Breast epithelium (tissue), 4 donors: ENCODE results near the gene FOXL1. TPM values are rescaled to one million over a fixed set of nuclear protein-coding genes. Genes with fewer than 3 reads are reported as not detected.

ENCODE experiments used
- DNase-seq, 2 donors: peaks; one replicate each; pipeline ENCODE4 v3.0.0-alpha.2; 2019; ENCODE audit warnings: low spot score in 2 of 2
- H3K27ac ChIP-seq, 2 donors: fragments of 200-600 bp; sonication (generic) in 1 of 2; one replicate each; pipeline ENCODE4 v1.5.1; 2016 to 2019; ENCODE audit warnings: mild to moderate bottlenecking in 1 of 2
- H3K27me3 ChIP-seq, 2 donors: fragments of 200-600 bp; sonication (generic) in 1 of 2; one replicate each; pipeline versions ENCODE4 v1.5.1 to v1.6.0; 2017 to 2019; ENCODE audit warnings: control low read depth in 1 of 2, mild to moderate bottlenecking in 1 of 2
- H3K36me3 ChIP-seq: fragments of 200-600 bp; one replicate; pipeline ENCODE4 v1.5.1; 2019
- H3K4me1 ChIP-seq, 2 donors: fragments of 200-600 bp; sonication (generic); one replicate each; pipeline ENCODE4 v1.5.1; 2016 to 2019; ENCODE audit warnings: control low read depth in 1 of 2
- H3K4me3 ChIP-seq, 3 donors: fragments of 200-600 bp; sonication (generic); 1 replicate in 2 of 3; 2 replicates in 1 of 3; pipeline ENCODE4 v1.5.1; 2016 to 2019; ENCODE audit warnings: mild to moderate bottlenecking in 3 of 3, moderate library complexity in 2 of 3
- H3K9me3 ChIP-seq, 2 donors: fragments of 200-600 bp; sonication (generic) in 1 of 2; one replicate each; pipeline ENCODE4 v1.5.1; 2016 to 2019; ENCODE audit warnings: control low read depth in 1 of 2
- CTCF ChIP-seq, 3 donors: fragments of 450-650 bp; IDR thresholded peaks; one replicate each; pipeline ENCODE4 v1.5.1; 2016 to 2017; ENCODE audit warnings: antibody characterized with exemption in 3 of 3, mild to moderate bottlenecking in 3 of 3, moderate library complexity in 3 of 3
- POLR2A ChIP-seq: fragments of 450-650 bp; IDR thresholded peaks from one replicate; pipeline ENCODE4 v1.6.1; 2016; ENCODE audit warnings: antibody characterized with exemption, mild to moderate bottlenecking, moderate library complexity
- POLR2AphosphoS5 ChIP-seq, 3 donors: sonication (generic); formaldehyde crosslinking; IDR thresholded peaks; one replicate each; pipeline ENCODE4 v1.6.1; 2017; ENCODE audit warnings: antibody characterized with exemption in 3 of 3
- intact Hi-C: fragments of 100-400 bp; cut with DNase I; formaldehyde crosslinking; loops from one replicate; pipeline ENCODE4 v1.15.1; 2023; ENCODE audit warnings: low total_unique reads
- total RNA-seq, 3 donors: library from RNA; depleted of rRNA; stranded (reverse); fragments of >200 nt; gene quantifications; one replicate each; pipeline ENCODE4 v1.1.0, GENCODE V29; 2016

FOXL1 gene
- total RNA-seq, 3 donors from 2014 or later: 0.16 to 1.5 (median 0.98) TPM

DNA sequence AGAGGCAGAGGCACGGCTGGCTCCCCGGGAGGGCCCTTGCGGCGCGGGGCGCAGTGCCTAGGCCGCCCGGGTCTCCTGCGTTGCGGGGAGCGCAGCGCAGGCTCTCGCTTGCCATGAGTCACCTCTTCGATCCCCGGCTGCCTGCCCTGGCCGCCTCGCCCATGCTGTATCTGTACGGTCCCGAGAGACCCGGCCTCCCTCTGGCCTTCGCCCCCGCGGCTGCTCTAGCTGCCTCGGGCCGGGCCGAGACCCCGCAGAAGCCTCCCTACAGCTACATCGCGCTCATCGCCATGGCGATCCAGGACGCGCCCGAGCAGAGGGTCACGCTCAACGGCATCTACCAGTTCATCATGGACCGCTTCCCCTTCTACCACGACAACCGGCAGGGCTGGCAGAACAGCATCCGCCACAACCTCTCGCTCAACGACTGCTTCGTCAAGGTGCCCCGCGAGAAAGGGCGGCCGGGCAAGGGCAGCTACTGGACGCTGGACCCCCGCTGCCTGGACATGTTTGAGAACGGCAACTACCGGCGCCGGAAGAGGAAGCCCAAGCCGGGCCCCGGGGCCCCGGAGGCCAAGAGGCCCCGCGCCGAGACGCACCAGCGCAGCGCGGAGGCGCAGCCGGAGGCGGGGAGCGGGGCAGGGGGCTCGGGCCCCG, 390 bp downstream of the FOXL1 start:
- Histone ChIP-seq H3K27ac (peak overlapping the region in 1 of 2 donors; percentile 51), H3K4me3 (peak overlapping the region; percentile 4 to 57 (median 23)), H3K4me1 (no peaks in the 10 kb centered on the region), H3K27me3 (peaks cover 0 to 68% of the 10 kb centered on the region in 2 donors), H3K36me3 (no peaks in the 10 kb centered on the region), H3K9me3 (no peaks in the 10 kb centered on the region)
- TF ChIP-seq CTCF (IDR thresholded peaks at IDR 0.05): no peak
- no peak for TF ChIP-seq POLR2A
- no peak for TF ChIP-seq POLR2AphosphoS5 (IDR thresholded peaks at IDR 0.05)
- no peak for DNase-seq
- intact Hi-C loops: no loop called here

GRCh38 chr16:86579268-86580062, 1.1 kb downstream of the FOXL1 start:
- intact Hi-C loops: no loop called here
- TF ChIP-seq POLR2A (no peak), CTCF (IDR thresholded peaks at IDR 0.05) (no peak), POLR2AphosphoS5 (IDR thresholded peaks at IDR 0.05) (no peak)
- peak overlapping the region in 1 of 2 donors; percentile 51 for H3K27ac ChIP-seq
- H3K36me3 ChIP-seq: no peaks in the 10 kb centered on the region
- no peaks in the 10 kb centered on the region for H3K9me3 ChIP-seq
- peaks cover 0 to 65% of the 10 kb centered on the region in 2 donors for H3K27me3 ChIP-seq
- H3K4me3 ChIP-seq: peak overlapping the region; percentile 4 to 57 (median 23)
- DNase-seq: no peak
- H3K4me1 ChIP-seq: no peaks in the 10 kb centered on the region

DNA sequence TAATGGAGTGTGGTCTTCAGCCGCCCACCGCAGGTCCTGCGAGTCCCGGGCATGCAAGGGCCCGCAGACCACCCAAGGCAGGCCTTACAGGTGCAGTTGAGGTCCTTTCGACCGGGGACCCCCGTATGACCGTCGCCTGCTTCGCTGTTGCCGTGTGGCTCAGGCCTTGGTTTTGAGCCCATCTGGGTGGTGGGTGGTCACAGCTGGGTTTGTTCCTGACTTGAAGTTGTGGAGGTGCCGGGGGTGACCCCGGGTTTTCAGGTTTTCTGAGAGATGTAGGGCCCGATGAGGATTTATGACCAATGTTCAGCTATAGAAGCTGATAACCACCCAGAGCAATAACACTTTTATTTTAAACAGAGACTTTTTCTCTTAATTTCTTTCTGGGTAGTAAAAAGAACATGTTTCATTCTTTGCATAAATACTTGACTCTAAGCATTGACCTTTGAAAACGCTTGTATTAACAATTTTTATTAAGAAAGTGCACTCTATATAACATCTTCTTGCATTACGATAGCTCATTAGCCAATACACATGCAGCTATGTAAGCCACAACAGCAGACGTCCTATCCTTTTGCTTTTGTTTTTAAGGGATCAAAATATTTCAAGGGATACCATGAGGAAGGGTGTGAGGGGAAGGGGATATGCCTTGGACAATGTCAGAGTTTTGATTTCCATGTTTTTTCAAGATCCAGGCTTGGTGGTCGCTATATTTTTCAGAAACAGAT, 1.9 kb downstream of the FOXL1 start:
- H3K4me3 ChIP-seq: no peak overlapping the region
- no peaks in the 10 kb centered on the region for H3K9me3 ChIP-seq
- TF ChIP-seq CTCF (IDR thresholded peaks at IDR 0.05): no peak
- no peak for TF ChIP-seq POLR2A
- no peak for TF ChIP-seq POLR2AphosphoS5 (IDR thresholded peaks at IDR 0.05)
- H3K4me1 ChIP-seq: no peaks in the 10 kb centered on the region
- intact Hi-C loops: no loop called here
- no peak for DNase-seq
- H3K27me3 ChIP-seq: peaks cover 0 to 62% of the 10 kb centered on the region in 2 donors
- no peaks in the 10 kb centered on the region for H3K36me3 ChIP-seq
- no peak overlapping the region for H3K27ac ChIP-seq

DNA sequence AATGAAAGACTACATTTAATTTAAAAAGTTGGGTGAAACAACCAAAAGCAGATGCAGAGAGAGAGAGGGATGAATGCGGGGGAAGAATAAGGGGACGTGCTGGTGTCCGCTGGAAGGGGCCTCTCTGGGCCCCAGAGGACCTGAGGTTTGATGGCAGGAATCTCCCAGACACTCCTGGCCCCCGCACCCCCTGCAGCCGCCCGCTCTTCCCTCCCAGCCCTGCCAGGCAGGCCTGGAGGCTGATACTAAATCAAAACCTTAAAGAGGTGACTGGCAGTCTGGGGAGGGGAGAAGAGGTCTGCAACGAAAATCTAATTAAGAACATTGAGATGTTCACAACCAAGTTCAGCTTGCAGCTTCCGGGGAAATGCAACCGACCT, 2.4 kb downstream of the FOXL1 start:
- Histone ChIP-seq H3K4me1 (no peaks in the 10 kb centered on the region), H3K27me3 (peaks cover 0 to 57% of the 10 kb centered on the region in 2 donors), H3K9me3 (no peaks in the 10 kb centered on the region), H3K4me3 (no peak overlapping the region), H3K27ac (no peak overlapping the region), H3K36me3 (no peaks in the 10 kb centered on the region)
- TF ChIP-seq POLR2AphosphoS5 (IDR thresholded peaks at IDR 0.05) (no peak), POLR2A (no peak), CTCF (IDR thresholded peaks at IDR 0.05) (no peak)
- intact Hi-C loops: no loop called here
- DNase-seq: no peak

GRCh38 chr16:86581458-86581857, 3.1 kb downstream of the FOXL1 start:
- Histone ChIP-seq H3K27me3 (peaks cover 0 to 53% of the 10 kb centered on the region in 2 donors), H3K27ac (no peak overlapping the region), H3K4me1 (no peaks in the 10 kb centered on the region), H3K4me3 (no peak overlapping the region), H3K36me3 (no peaks in the 10 kb centered on the region), H3K9me3 (no peaks in the 10 kb centered on the region)
- intact Hi-C loops: no loop called here
- TF ChIP-seq POLR2AphosphoS5 (IDR thresholded peaks at IDR 0.05) (no peak), CTCF (IDR thresholded peaks at IDR 0.05) (no peak), POLR2A (no peak)
- no peak for DNase-seq
